ENCODE data around the gene NPR2. TPM values are rescaled to one million over a fixed set of nuclear protein-coding genes. Genes with fewer than 3 reads are reported as not detected.
A peak's percentile ranks its signal among the peaks of the same experiment; 100 is the strongest.

Gene NPR2
- total and polyA plus RNA-seq, 2 of the 13 experiments (the other 11 are each of a cell fraction or from before 2014, with no cell fraction given): 7.4 to 9.4 TPM

- no peak for TF ChIP-seq LCORL (IDR thresholded peaks at IDR 0.05)
- TF ChIP-seq LCORL (CRISPR knock-in tag; IDR thresholded peaks at IDR 0.05): no peak
- TF ChIP-seq ZHX1 (CRISPR knock-in tag; IDR thresholded peaks at IDR 0.05; ENCODE audit: low read depth): no peak
- no peak for TF ChIP-seq FIP1L1 (IDR thresholded peaks at IDR 0.05; ENCODE audit: borderline replicate concordance, insufficient read depth, low read depth, low read length)
- TF ChIP-seq CERS6 (CRISPR knock-in tag; IDR thresholded peaks at IDR 0.05): no peak
- TF ChIP-seq ZIK1 (CRISPR knock-in tag; IDR thresholded peaks at IDR 0.05; ENCODE audit: borderline replicate concordance, low read depth): no peak
- no peak for TF ChIP-seq FOXK2 (IDR thresholded peaks at IDR 0.05)
- no peak for TF ChIP-seq ZFP62 (CRISPR knock-in tag; IDR thresholded peaks at IDR 0.05)
- TF ChIP-seq ETV6 (CRISPR knock-in tag; conservative IDR thresholded peaks at IDR 0.05): no peak
- peak; percentile 37; the same call in 1 of the 2 replicates for TF ChIP-seq SNAPC2 (CRISPR knock-in tag; IDR thresholded peaks at IDR 0.05)
- TF ChIP-seq ZSCAN31 (CRISPR knock-in tag; IDR thresholded peaks at IDR 0.05; ENCODE audit: low read depth): no peak
- TF ChIP-seq GLMP (CRISPR knock-in tag; IDR thresholded peaks at IDR 0.05; ENCODE audit: borderline replicate concordance): no peak
- TF ChIP-seq DNMT3B (CRISPR knock-in tag; conservative IDR thresholded peaks at IDR 0.05): no peak
- 0 out of 2 replicates have a peak, but pooled peaks have one; percentile 37 for TF ChIP-seq KLF12 (CRISPR knock-in tag; IDR thresholded peaks at IDR 0.05; ENCODE audit: borderline replicate concordance)
- no peak for TF ChIP-seq SOX13 (IDR thresholded peaks at IDR 0.05)
- no peak for TF ChIP-seq SOX13 (CRISPR knock-in tag; conservative IDR thresholded peaks at IDR 0.05 in 1 of 2, IDR thresholded peaks at IDR 0.05 in 1 of 2)
- no peak; the same call in 1 of the 2 replicates for TF ChIP-seq TBX2 (CRISPR knock-in tag; IDR thresholded peaks at IDR 0.05; ENCODE audit: borderline replicate concordance)
- no peak for TF ChIP-seq ZNF619 (CRISPR knock-in tag; IDR thresholded peaks at IDR 0.05)
- no peak for TF ChIP-seq RFX5 (IDR thresholded peaks at IDR 0.05; ENCODE audit: low read depth, low read length)
- peak; percentile 78; the same call in 1 of the 2 replicates for TF ChIP-seq ZNF614 (CRISPR knock-in tag; IDR thresholded peaks at IDR 0.05; ENCODE audit: borderline replicate concordance)
- TF ChIP-seq ETS1 (CRISPR knock-in tag; IDR thresholded peaks at IDR 0.05): 0 out of 2 replicates have a peak, but pooled peaks have one; percentile 46
- no peak for TF ChIP-seq ZNF138 (CRISPR knock-in tag; IDR thresholded peaks at IDR 0.05; ENCODE audit: low read depth)
Observed at GRCh38 chr9:35814106-35814840, 22.9 kb downstream of the NPR2 start (continued).
